Tibial artery (tissue), 4 donors: Measurements from ENCODE around the gene URAD.
"Not testable (repeated sequence)": the region's sequence is repeated elsewhere in the genome, so short reads cannot be mapped to it uniquely, and the experiment has no call there.

Experiments
- DNase-seq, 2 donors: peaks; one replicate each; pipeline ENCODE4 v3.0.0-alpha.2; 2019
- H3K27ac ChIP-seq, 2 donors: fragments of 200-600 bp; sonication (generic) in 1 of 2; 1 replicate in 1 of 2; 2 replicates in 1 of 2; pipeline ENCODE4 v1.5.1; 2018 to 2019; ENCODE audit warnings: mild to moderate bottlenecking in 1 of 2
- H3K27me3 ChIP-seq, 2 donors: fragments of 200-600 bp; sonication (generic) in 1 of 2; one replicate each; pipeline versions ENCODE4 v1.5.1 to v1.6.0; 2016 to 2019
- H3K36me3 ChIP-seq, 3 donors: fragments of 200-600 bp; sonication (generic) in 2 of 3; one replicate each; pipeline ENCODE4 v1.5.1; 2016 to 2019; ENCODE audit warnings: mild to moderate bottlenecking in 2 of 3
- H3K4me1 ChIP-seq, 4 donors: fragments of 200-600 bp; sonication (generic) in 2 of 4; 1 replicate in 3 of 4; 2 replicates in 1 of 4; pipeline ENCODE4 v1.5.1; 2016 to 2019
- H3K4me3 ChIP-seq, 2 donors: fragments of 200-600 bp; sonication (generic) in 1 of 2; 1 replicate in 1 of 2; 2 replicates in 1 of 2; pipeline ENCODE4 v1.5.1; 2018 to 2019; ENCODE audit warnings: mild to moderate bottlenecking in 2 of 2
- H3K9me3 ChIP-seq, 3 donors: fragments of 200-600 bp; sonication (generic) in 1 of 3; one replicate each; pipeline ENCODE4 v1.5.1; 2016 to 2019
- intact Hi-C: fragments of 100-400 bp; cut with DNase I; formaldehyde crosslinking; loops from one replicate; pipeline ENCODE4 v1.15.0; 2023; ENCODE audit warnings: low total_unique reads
- TF ChIP-seq, protein P1 (sequence below), 2 experiments: fragments of 200-600 bp in 1 of 2; fragments of 450-650 bp in 1 of 2; IDR thresholded peaks; one replicate each; pipeline ENCODE4 v1.5.1; 2017 to 2019; ENCODE audit warnings: antibody characterized with exemption in 2 of 2, mild to moderate bottlenecking in 1 of 2, moderate library complexity in 1 of 2

The URAD gene, protein sequence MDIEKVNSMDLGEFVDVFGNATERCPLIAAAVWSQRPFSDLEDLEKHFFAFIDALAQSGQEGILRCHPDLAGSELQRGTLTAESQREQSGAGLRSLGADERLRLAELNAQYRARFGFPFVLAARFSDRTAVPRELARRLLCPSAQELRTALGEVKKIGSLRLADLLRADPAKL

DNA sequence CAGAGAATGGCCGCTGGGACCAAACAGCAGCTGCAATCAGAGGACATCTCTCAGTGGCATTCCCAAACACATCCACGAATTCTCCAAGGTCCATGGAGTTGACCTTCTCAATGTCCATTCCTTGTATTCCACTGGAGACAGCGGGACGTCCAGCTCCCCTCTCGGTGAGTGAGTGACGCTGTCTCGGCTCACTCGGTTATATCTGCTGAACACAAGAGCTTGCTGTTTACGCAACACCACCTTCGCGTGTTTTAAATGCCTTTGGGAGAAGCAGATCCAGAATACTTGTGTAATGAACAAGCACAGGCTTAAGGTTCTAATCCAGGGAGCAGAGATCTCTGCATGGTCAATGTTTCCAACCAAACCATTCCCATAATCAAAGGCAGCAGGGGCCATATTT is at the start of gene URAD:
Gene URAD (minus strand): TSS at position 174 of the 400 bp plus-strand sequence. CDS start 56 bp downstream, at position 118.
- H3K27ac ChIP-seq = no peak within 1 kb of the TSS
- H3K4me3 ChIP-seq = no peak within 1 kb of the TSS
- no peaks in the 10 kb centered on the region for H3K36me3 ChIP-seq
- H3K9me3 ChIP-seq = no peaks in the 10 kb centered on the region
- peak in 1 of 2 donors; percentile 41 for DNase-seq
- intact Hi-C loops = loop anchor here (5.0 to 10.0 kb wide), 2 partner anchors 454 to 626 kb away; no protein-coding TSS in a partner anchor
- H3K27me3 ChIP-seq = peaks cover 0 to 53% of the 10 kb centered on the region in 2 donors
- TF ChIP-seq, protein P1, sequence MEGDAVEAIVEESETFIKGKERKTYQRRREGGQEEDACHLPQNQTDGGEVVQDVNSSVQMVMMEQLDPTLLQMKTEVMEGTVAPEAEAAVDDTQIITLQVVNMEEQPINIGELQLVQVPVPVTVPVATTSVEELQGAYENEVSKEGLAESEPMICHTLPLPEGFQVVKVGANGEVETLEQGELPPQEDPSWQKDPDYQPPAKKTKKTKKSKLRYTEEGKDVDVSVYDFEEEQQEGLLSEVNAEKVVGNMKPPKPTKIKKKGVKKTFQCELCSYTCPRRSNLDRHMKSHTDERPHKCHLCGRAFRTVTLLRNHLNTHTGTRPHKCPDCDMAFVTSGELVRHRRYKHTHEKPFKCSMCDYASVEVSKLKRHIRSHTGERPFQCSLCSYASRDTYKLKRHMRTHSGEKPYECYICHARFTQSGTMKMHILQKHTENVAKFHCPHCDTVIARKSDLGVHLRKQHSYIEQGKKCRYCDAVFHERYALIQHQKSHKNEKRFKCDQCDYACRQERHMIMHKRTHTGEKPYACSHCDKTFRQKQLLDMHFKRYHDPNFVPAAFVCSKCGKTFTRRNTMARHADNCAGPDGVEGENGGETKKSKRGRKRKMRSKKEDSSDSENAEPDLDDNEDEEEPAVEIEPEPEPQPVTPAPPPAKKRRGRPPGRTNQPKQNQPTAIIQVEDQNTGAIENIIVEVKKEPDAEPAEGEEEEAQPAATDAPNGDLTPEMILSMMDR (IDR thresholded peaks at IDR 0.05) = no peak
- H3K4me1 ChIP-seq = no peaks in the 10 kb centered on the region

DNA sequence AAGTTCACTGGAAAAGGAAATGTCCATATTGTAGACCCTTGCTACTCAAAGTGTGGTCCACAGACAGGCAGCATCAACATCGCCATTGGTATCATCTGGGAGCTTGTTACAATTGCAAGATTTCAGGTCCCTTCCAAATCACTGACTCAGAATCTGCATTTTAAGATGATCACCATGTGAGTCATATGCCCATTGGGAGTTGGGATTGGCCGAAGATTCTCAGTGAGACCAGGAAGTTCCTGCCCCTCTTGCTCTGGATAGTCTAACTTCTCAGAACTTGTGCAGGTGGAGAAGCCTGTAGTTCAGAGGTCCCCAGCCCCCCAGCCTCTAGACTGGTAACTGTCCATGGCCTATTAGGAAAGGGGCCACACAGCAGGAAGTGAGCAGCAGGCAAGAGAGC is 48.9 kb upstream of the URAD start:
- H3K4me3 ChIP-seq = no peak overlapping the region
- no peak overlapping the region for H3K27ac ChIP-seq
- H3K4me1 ChIP-seq = no peaks in the 10 kb centered on the region
- intact Hi-C loops = no loop called here
- H3K9me3 ChIP-seq = no peaks in the 10 kb centered on the region
- TF ChIP-seq, protein P1 (IDR thresholded peaks at IDR 0.05) = no peak
- no peaks in the 10 kb centered on the region for H3K27me3 ChIP-seq
- no peak for DNase-seq
- H3K36me3 ChIP-seq = no peaks in the 10 kb centered on the region

DNA sequence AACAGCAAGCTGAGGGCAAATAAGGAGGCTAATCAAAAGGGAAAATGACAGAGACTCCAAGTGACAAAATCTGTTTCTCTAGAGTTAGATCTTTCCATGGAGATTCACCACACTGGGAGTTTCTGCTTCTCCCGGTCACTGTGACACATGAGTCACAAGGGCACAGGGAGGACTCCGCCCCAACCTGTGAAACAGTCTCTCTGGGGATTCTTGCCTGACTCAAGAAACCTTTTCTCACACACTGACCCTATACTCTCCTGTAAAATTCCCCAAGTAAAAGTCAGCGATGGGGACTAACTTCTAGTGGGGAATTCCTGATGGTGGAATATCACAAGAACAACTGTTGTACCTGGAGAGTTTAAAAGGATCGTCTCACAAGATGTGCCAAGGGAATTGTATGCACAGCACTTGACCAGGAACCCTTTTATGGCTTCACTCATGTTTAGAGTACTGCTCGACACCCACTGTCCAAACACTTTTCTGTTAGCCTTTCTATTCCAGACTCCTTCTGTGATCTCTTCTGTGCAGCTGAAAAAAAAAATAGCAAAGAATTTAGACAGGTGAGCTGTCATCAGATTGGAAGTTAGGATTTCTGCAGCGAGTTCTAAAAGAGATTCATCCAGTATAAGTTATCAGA is 46.8 kb upstream of the URAD start:
- no peak overlapping the region for H3K27ac ChIP-seq
- DNase-seq = no peak
- no peaks in the 10 kb centered on the region for H3K36me3 ChIP-seq
- no peaks in the 10 kb centered on the region for H3K4me1 ChIP-seq
- no peaks in the 10 kb centered on the region for H3K9me3 ChIP-seq
- H3K27me3 ChIP-seq = no peaks in the 10 kb centered on the region
- TF ChIP-seq, protein P1 (IDR thresholded peaks at IDR 0.05) = no peak
- no peak overlapping the region for H3K4me3 ChIP-seq
- intact Hi-C loops = no loop called here

DNA sequence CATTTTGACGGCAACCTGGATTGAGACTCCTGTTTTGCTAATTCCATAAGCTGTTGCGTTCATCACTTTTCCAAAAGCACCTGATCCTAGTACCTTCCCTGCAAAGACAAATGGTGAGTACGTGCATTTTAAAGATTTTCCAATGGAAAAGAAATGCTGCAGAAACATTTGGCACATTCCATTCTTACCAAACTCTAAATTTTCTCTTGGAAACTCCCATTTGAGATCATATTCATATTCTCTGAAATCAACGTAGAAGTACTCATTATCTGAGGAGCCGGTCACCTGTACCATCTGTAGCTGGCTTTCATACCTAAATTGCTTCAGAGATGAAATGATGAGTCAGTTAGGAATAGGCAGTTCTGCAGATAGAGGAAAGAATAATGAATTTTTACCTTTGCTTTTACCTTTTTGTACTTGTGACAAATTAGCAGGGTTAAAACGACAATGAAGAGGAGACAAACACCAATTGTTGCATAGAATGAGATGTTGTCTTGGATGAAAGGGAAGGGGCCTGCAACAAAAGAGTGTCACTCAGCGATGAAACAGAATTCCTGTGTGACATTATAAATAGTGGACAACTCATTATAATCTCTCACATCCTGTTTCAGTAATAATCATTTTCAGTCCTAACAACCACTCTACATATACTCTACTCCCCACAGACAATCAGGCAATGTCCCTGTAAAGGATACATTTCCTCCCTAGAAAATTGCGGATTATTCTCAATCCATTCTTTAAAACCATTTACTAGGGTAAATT is 45.6 kb upstream of the URAD start:
- Histone ChIP-seq H3K4me3 (no peak overlapping the region), H3K4me1 (no peaks in the 10 kb centered on the region), H3K9me3 (no peaks in the 10 kb centered on the region), H3K36me3 (no peaks in the 10 kb centered on the region), H3K27ac (no peak overlapping the region), H3K27me3 (no peaks in the 10 kb centered on the region)
- no peak for DNase-seq
- intact Hi-C loops = no loop called here
- TF ChIP-seq, protein P1 (IDR thresholded peaks at IDR 0.05) = no peak

DNA sequence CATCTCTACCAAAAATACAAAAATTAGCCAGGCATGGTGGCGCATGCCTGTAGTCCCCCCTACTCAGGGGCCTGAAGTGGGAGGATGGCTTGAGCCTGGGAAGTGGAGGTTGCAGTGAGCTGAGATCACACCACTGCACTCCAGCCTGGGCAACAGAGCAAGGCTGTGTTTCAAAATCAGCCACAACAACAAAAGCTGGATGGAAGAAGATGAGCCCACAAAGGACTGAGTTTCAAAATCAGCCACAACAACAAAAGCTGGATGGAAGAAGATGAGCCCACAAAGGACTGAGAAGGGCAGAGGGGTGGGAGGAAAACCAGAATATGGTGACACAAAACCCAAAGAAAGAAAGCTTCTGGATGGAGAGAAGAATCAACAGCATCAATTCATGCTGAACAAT is 43.9 kb upstream of the URAD start:
- intact Hi-C loops, DNase-seq, H3K4me3 ChIP-seq, H3K4me1 ChIP-seq, H3K27me3 ChIP-seq, H3K36me3 ChIP-seq, H3K27ac ChIP-seq, H3K9me3 ChIP-seq: not testable (repeated sequence)

DNA sequence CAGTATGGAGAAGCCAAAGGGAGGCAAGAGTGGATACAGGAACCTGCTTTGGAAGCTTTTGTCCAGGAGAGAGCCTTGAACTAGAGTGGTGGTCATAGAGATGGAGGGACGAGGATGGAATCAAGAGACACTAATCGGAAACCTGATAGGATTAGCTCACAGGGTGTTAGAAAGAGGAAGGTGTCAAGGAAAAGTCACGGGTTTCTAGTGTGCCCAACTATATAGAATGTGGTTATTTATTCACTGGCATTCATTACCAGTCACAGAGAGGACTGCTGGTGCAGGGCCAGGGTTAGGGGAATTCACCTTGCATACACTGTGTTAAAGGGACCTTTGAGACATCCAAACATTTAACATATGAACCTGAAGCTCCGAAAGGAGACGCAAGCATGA is 43.4 kb upstream of the URAD start:
- TF ChIP-seq, protein P1 (IDR thresholded peaks at IDR 0.05) = no peak
- no peaks in the 10 kb centered on the region for H3K27me3 ChIP-seq
- no peaks in the 10 kb centered on the region for H3K36me3 ChIP-seq
- no peak for DNase-seq
- no peaks in the 10 kb centered on the region for H3K9me3 ChIP-seq
- intact Hi-C loops = no loop called here
- no peak overlapping the region for H3K27ac ChIP-seq
- no peak overlapping the region for H3K4me3 ChIP-seq
- no peaks in the 10 kb centered on the region for H3K4me1 ChIP-seq
